Neuronal stem cell (in vitro differentiated cells): ENCODE data around the gene TRMT112.
A peak's percentile ranks its signal among the peaks of the same experiment; 100 is the strongest.

Source experiments
- DNase-seq: peaks from one replicate; pipeline ENCODE4 v3.0.0-alpha.2; 2013; ENCODE audit warnings: low spot score
- H2AFZ ChIP-seq: one replicate; pipeline ENCODE4 v1.6.1; 2013; ENCODE audit warnings: mild to moderate bottlenecking, low read length, inconsistent platforms
- H2AK5ac ChIP-seq: 2 replicates; pipeline ENCODE4 v1.6.1; 2013; ENCODE audit warnings: low read depth, mild to moderate bottlenecking, inconsistent platforms, low read length, moderate library complexity, mixed read lengths
- H2BK120ac ChIP-seq: 2 replicates; pipeline ENCODE4 v1.6.1; 2013; ENCODE audit warnings: low read depth, mild to moderate bottlenecking, inconsistent platforms, low read length, moderate library complexity, mixed read lengths
- H2BK12ac ChIP-seq: one replicate; pipeline ENCODE4 v1.6.1; 2013; ENCODE audit warnings: low read length, inconsistent platforms
- H2BK15ac ChIP-seq: 2 replicates; pipeline ENCODE4 v1.6.1; 2013; ENCODE audit warnings: mild to moderate bottlenecking, low read length, inconsistent platforms, mixed read lengths
- H2BK5ac ChIP-seq: one replicate; pipeline ENCODE4 v1.6.1; 2013; ENCODE audit warnings: inconsistent platforms, mild to moderate bottlenecking, low read length, moderate library complexity
- H3K14ac ChIP-seq: one replicate; pipeline ENCODE4 v1.6.1; 2013; ENCODE audit warnings: low read length, inconsistent platforms
- H3K18ac ChIP-seq: 2 replicates; pipeline ENCODE4 v1.6.1; 2013; ENCODE audit warnings: low read length, inconsistent platforms
- H3K23ac ChIP-seq: 2 replicates; pipeline ENCODE4 v1.6.1; 2013; ENCODE audit warnings: low read depth, mild to moderate bottlenecking, mixed read lengths, low read length, inconsistent platforms; ENCODE audit not compliant: poor library complexity
- H3K27ac ChIP-seq: replicated peaks from 3 replicates; pipeline ENCODE4 v1.5.1; 2013; ENCODE audit warnings: low read length, inconsistent platforms
- H3K27me3 ChIP-seq, 3 experiments: 2 replicates each; pipeline ENCODE4 v1.6.1; 2013; ENCODE audit warnings: low read length in 3 of 3, mild to moderate bottlenecking in 2 of 3, inconsistent platforms in 1 of 3, low read depth in 1 of 3, mixed read lengths in 1 of 3, moderate library complexity in 1 of 3; ENCODE audit not compliant: control insufficient read depth in 3 of 3, insufficient read depth in 3 of 3
- H3K36me3 ChIP-seq, 2 donors: replicated peaks in 1 of 2; 2 replicates each; pipeline ENCODE4 v1.6.1; 2013; ENCODE audit warnings: low read length in 2 of 2; ENCODE audit not compliant: control insufficient read depth in 2 of 2, insufficient read depth in 2 of 2
- H3K4ac ChIP-seq: 2 replicates; pipeline ENCODE4 v1.6.1; 2013; ENCODE audit warnings: inconsistent platforms, mild to moderate bottlenecking, low read length, moderate library complexity
- H3K4me1 ChIP-seq, 2 donors: 1 replicate in 1 of 2; 2 replicates in 1 of 2; pipeline ENCODE4 v1.6.1; 2013; ENCODE audit warnings: low read length in 2 of 2, low read depth in 1 of 2; ENCODE audit not compliant: control insufficient read depth in 2 of 2, insufficient read depth in 1 of 2
- H3K4me2 ChIP-seq: one replicate; pipeline ENCODE4 v1.6.1; 2013; ENCODE audit warnings: mild to moderate bottlenecking, low read length, inconsistent platforms; ENCODE audit not compliant: insufficient read depth, poor library complexity, severe bottlenecking
- H3K4me3 ChIP-seq, 2 donors: 2 replicates each; pipeline ENCODE4 v1.5.1; 2013; ENCODE audit warnings: low read length in 2 of 2, mild to moderate bottlenecking in 2 of 2, inconsistent platforms in 1 of 2, moderate library complexity in 1 of 2
- H3K79me1 ChIP-seq: one replicate; pipeline ENCODE4 v1.6.1; 2013; ENCODE audit warnings: low read depth, mild to moderate bottlenecking, inconsistent platforms, low read length, moderate library complexity
- H3K9ac ChIP-seq: one replicate; pipeline ENCODE4 v1.6.1; 2013; ENCODE audit warnings: mild to moderate bottlenecking, low read depth, low read length, inconsistent platforms; ENCODE audit not compliant: poor library complexity
- H3K9me3 ChIP-seq, 2 donors: replicated peaks in 1 of 2; 2 replicates each; pipeline versions ENCODE3 to v1.6.1; 2013; ENCODE audit warnings: low read length in 2 of 2, mild to moderate bottlenecking in 2 of 2, inconsistent platforms in 1 of 2, low read depth in 1 of 2, mixed read lengths in 1 of 2, moderate library complexity in 1 of 2; ENCODE audit not compliant: control insufficient read depth in 2 of 2, insufficient read depth in 1 of 2
- H4K8ac ChIP-seq: one replicate; pipeline ENCODE4 v1.6.1; 2013; ENCODE audit warnings: low read depth, mild to moderate bottlenecking, inconsistent platforms, low read length, moderate library complexity
- H4K91ac ChIP-seq: one replicate; pipeline ENCODE4 v1.6.1; 2013; ENCODE audit warnings: low read length, low read depth, mild to moderate bottlenecking, inconsistent platforms; ENCODE audit not compliant: poor library complexity
- WGBS, 2 donors: extraction: QIAGEN DNeasy Blood & Tissue Kit; methylation state at CpG; one replicate each; pipeline ENCODE4 v1.1.7; 2013; ENCODE audit warnings: missing lambda C conversion rate in 2 of 2, mixed read lengths in 1 of 2; ENCODE audit not compliant: insufficient read length in 2 of 2, insufficient replicate concordance in 1 of 2; ENCODE audit errors: extremely low coverage in 2 of 2; 5-methylcytosine and 5-hydroxymethylcytosine counted together

Gene TRMT112

DNA sequence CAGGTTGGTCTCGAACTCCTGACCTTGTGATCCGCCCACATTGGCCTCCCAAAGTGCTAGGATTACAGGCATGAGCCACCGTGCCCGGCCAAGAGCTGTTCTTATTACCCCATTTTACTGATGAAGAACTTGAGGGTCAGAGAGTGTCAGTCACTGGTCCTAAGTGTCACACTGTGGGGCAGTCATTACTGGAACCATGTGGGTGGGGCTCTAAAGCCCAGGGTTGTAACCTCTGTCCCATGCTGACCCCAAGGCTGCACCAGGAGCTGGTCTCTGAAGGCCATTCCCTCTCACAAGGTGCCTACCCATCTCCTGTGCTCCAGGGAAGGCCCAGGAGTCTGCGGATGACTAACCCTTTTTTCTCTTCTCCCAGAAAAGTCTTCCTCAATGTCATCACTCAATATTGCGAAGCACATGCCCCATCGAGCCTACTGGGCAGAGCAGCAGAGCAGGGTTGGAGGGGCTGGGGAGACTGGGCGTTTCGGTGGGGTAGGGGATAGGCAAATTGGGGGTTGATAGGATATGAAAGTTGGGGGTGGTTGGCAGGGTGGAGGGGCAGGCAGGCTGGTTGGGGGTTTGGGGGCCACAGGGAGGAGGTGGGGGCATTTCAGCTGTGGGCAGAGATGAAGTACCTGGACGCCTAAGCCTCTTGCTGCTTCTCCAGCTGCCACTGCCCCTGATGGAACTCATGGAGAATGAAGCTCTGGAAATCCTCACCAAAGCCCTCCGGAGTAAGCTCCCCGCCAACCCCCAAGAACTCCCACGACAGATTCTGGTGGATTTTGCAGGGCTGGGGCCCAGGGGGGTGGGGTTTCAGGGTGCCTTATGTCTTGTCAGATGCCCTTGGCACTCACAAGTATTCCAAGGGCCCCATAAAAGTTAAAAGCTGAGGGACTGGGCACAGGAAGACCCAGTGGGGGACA is 14.0 kb downstream of the TRMT112 start:
- peak overlapping the region; percentile 7 for H2BK15ac ChIP-seq
- H2BK12ac ChIP-seq: no peak overlapping the region
- no peak overlapping the region for H2AFZ ChIP-seq
- H3K36me3 ChIP-seq: peaks cover 3 to 4% of the 10 kb centered on the region in 2 donors
- no peak for DNase-seq
- H3K18ac ChIP-seq: peak overlapping the region; percentile 52
- H3K4me1 ChIP-seq: peaks cover 12 to 25% of the 10 kb centered on the region in 2 donors
- H3K4ac ChIP-seq: no peak overlapping the region
- peaks cover 17 to 43% (median 30%) of the 10 kb centered on the region in 3 experiments for H3K27me3 ChIP-seq
- H3K79me1 ChIP-seq: peaks cover 10% of the 10 kb centered on the region
- peak overlapping the region; percentile 82 for H2AK5ac ChIP-seq
- no peak overlapping the region for H3K4me3 ChIP-seq
- H3K9me3 ChIP-seq: no peaks in the 10 kb centered on the region
- no peak overlapping the region for H4K8ac ChIP-seq
- H2BK5ac ChIP-seq: no peak overlapping the region
- H3K4me2 ChIP-seq: no peak overlapping the region
- WGBS, 2 donors: no CpG with 5 or more reads among the region's 13 CpGs
- no peak overlapping the region for H3K23ac ChIP-seq
- H3K9ac ChIP-seq: peak overlapping the region; percentile 63
- H4K91ac ChIP-seq: no peak overlapping the region
- H3K27ac ChIP-seq: no peak overlapping the region
- H2BK120ac ChIP-seq: no peak overlapping the region
- no peak overlapping the region for H3K14ac ChIP-seq

DNA sequence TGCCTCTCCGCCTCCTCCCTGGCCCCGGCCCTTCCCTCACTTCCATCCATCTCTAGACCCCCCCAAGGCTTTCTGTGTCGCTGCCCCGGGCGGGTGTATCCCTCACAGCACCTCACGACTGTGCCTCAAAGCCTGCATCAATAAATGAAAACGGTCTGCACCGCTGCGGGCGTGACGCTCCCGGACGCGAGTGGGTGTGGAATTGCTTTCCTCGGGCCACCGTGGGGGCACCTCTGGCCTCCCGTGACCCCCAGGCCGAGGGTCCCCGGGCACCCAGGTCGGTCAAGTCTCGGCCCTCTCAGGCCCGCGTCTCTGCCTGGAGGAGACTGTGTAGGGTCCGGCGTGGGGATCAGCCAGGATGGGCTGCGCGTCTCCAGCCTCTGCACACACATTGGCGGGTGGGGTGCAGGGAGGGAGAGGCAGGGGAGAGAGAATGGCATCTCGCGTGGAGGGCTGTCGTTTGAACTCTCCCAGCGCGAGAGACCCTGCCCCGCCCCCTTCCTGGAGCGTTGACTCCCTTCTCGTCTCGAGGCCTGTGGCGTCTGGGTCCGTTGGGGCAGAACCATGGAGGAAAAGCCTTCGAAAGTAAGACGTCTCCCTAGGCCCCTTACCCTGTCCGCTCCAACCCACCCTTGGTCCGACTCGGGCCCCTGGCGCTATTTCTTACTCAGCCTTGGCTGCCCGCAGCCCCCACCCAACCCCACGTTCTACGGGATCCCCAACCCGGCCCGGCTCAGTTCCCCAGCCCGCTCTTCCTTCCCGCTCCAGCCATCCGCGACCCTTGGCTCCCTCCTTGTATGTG is 17.3 kb downstream of the TRMT112 start, which contains the start of gene CATSPERZ:
Gene CATSPERZ (plus strand): TSS at position 512 of the 802 bp plus-strand sequence. CDS start 53 bp downstream, at position 565.
- no peak for DNase-seq

DNA sequence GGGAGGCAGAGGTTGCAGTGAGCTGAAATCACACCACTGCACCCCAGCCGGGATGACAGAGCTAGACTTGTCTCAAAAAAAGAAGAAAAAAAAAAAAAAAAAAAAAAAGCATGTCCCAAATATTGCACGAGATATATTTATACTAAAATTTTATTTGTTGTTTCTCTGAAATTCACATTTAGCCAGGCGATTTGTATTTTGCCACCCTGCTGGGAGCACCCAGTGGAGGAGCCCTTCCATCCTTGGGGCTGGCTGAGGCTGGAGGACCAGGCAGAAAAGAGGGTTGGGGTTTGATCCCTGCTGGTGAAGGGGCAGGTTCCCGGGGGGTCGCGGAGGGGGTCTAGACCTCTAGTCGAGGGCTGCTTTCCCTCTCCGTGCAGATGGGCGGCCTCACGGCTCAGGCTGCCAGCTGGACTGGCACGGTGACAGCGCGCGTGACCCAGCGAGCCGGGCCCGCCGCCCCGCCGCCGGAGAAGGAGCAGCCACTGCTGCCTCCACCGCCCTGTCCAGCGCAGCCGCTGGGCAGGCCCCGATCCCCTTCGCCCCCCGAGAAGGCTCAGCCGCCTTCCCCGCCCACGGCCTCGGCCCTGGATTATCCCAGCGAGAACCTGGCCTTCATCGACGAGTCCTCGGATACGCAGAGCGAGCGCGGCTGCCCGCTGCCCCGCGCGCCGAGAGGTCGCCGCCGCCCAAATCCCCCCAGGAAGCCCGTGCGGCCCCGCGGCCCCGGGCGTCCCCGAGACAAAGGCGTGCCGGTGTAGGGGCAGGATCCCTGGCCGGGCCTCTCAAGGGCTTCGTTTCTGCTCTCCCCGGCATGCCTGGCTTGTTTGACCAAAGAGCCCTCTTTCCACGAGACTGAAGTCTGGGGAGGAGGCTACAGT is 18.2 kb downstream of the TRMT112 start:
- Histone ChIP-seq H3K27me3 (peaks cover 39 to 83% (median 71%) of the 10 kb centered on the region in 3 experiments), H3K4me3 (peak overlapping the region; percentile 25 to 54), H2AFZ (peak overlapping the region; percentile 91), H3K79me1 (no peaks in the 10 kb centered on the region), H3K4me2 (peak overlapping the region; percentile 74), H3K4me1 (peaks cover 9 to 26% of the 10 kb centered on the region in 2 donors), H4K91ac (no peak overlapping the region), H3K23ac (no peak overlapping the region), H2BK120ac (peak overlapping the region; percentile 56), H3K9me3 (no peaks in the 10 kb centered on the region), H2AK5ac (peak overlapping the region; percentile 76), H2BK5ac (no peak overlapping the region), H3K18ac (peak overlapping the region; percentile 83), H3K4ac (no peak overlapping the region), H3K36me3 (no peaks in the 10 kb centered on the region), H3K27ac (no peak overlapping the region), H2BK15ac (peak overlapping the region; percentile 93), H2BK12ac (peak overlapping the region; percentile 50), H3K14ac (peak overlapping the region; percentile 31), H4K8ac (no peak overlapping the region), H3K9ac (no peak overlapping the region)
- WGBS, 2 donors: no CpG with 5 or more reads among the region's 60 CpGs
- DNase-seq: no peak

More for the DNA sequence above, 17.3 kb downstream of the TRMT112 start, which contains the start of gene CATSPERZ:
- Histone ChIP-seq H2BK5ac (no peak within 1 kb of the TSS), H4K91ac (no peak within 1 kb of the TSS), H2BK12ac (peak within 1 kb of the TSS; percentile 50), H3K4ac (no peak within 1 kb of the TSS), H3K27me3 (peaks cover 39 to 76% (median 64%) of the 10 kb centered on the region in 3 experiments), H2BK15ac (peak within 1 kb of the TSS; percentile 93), H4K8ac (no peak within 1 kb of the TSS), H3K4me2 (peak within 1 kb of the TSS; percentile 74), H3K23ac (peak within 1 kb of the TSS; percentile 26), H3K27ac (no peak within 1 kb of the TSS), H3K36me3 (no peaks in the 10 kb centered on the region), H3K4me3 (peak within 1 kb of the TSS; percentile 29 to 69), H2AK5ac (peak within 1 kb of the TSS; percentile 76), H3K4me1 (peaks cover 7 to 21% of the 10 kb centered on the region in 2 donors), H3K9me3 (no peaks in the 10 kb centered on the region), H2BK120ac (peak within 1 kb of the TSS; percentile 56), H3K18ac (peak within 1 kb of the TSS; percentile 83), H2AFZ (peak within 1 kb of the TSS; percentile 91), H3K79me1 (no peaks in the 10 kb centered on the region), H3K14ac (peak within 1 kb of the TSS; percentile 31), H3K9ac (peak within 1 kb of the TSS; percentile 37)
- no CpG with 5 or more reads among the region's 54 CpGs for WGBS, 2 donors
